ENCODE data around the gene S100A7A.
"Not testable (repeated sequence)": the region's sequence is repeated elsewhere in the genome, so short reads cannot be mapped to it uniquely, and the experiment has no call there.

Gene S100A7A

GRCh38 chr1:153434746-153435455 lies 18.6 kb downstream of the S100A7A start:
- peaks cover 68% of the 10 kb centered on the region for H3K27me3 ChIP-seq (ENCODE audit: insufficient read depth, low read length)
- no peaks in the 10 kb centered on the region for H3K4me1 ChIP-seq (ENCODE audit: control insufficient read depth, insufficient read depth, low read length, unreplicated experiment)
- no peaks in the 10 kb centered on the region for H3K36me3 ChIP-seq (ENCODE audit: insufficient read depth, low read length)
- H3K79me2 ChIP-seq (ENCODE audit: control insufficient read depth, insufficient read depth, low read length, unreplicated experiment) = no peaks in the 10 kb centered on the region
- no peak overlapping the region for H3K4me3 ChIP-seq (ENCODE audit: low read depth, low read length)
- no peak overlapping the region for H3K27ac ChIP-seq (ENCODE audit: low read depth, low read length)
- H2AFZ ChIP-seq (ENCODE audit: low read length, unreplicated experiment) = no peak overlapping the region

DNA sequence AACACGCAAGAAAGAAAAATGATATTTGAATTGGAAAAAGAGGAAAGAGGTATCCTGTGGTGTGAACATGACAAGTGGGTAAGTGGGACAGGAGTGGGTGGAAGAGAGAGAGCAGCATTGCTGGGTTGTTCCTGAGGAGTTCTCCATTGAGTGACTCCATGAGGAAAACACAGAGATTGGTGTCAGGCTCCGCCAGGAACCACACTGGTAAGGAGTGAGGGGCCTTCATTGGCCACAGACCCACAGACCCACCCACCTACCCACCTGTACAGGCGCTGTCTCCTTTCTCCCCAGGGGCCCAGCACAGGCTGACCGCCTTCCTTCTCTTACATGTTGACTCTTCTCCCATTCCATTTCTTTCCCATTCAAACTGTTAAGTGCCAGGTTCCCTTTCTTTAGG lies 20.9 kb downstream of the S100A7A start:
- no peaks in the 10 kb centered on the region for H3K36me3 ChIP-seq (ENCODE audit: insufficient read depth, low read length)
- peaks cover 59% of the 10 kb centered on the region for H3K27me3 ChIP-seq (ENCODE audit: insufficient read depth, low read length)
- no peaks in the 10 kb centered on the region for H3K79me2 ChIP-seq (ENCODE audit: control insufficient read depth, insufficient read depth, low read length, unreplicated experiment)
- H3K4me3 ChIP-seq (ENCODE audit: low read depth, low read length) = no peak overlapping the region
- no peak overlapping the region for H2AFZ ChIP-seq (ENCODE audit: low read length, unreplicated experiment)
- no peaks in the 10 kb centered on the region for H3K4me1 ChIP-seq (ENCODE audit: control insufficient read depth, insufficient read depth, low read length, unreplicated experiment)
- no peak overlapping the region for H3K27ac ChIP-seq (ENCODE audit: low read depth, low read length)

DNA sequence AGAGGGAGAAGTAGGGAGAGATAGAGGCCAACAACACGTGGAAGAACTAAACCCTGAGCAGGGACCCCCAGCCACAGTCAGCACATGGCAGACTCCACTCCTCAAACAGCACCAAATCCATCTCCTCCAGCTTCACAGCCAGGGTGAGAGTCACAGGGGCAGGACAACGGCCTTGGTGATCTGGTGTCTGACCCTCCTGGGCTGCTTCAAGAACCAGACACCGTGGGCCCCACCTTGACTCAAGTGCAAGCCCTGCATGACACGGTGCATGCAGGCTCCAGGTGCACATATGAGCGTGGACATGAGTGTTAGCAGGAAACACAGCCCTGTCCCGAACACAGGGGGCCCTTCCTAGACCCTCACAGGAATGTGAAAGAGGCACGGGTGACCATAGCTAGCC lies 22.3 kb downstream of the S100A7A start:
- Histone ChIP-seq H3K4me1 (ENCODE audit: control insufficient read depth, insufficient read depth, low read length, unreplicated experiment) (no peaks in the 10 kb centered on the region), H3K27me3 (ENCODE audit: insufficient read depth, low read length) (peaks cover 55% of the 10 kb centered on the region), H3K27ac (ENCODE audit: low read depth, low read length) (no peak overlapping the region), H3K79me2 (ENCODE audit: control insufficient read depth, insufficient read depth, low read length, unreplicated experiment) (no peaks in the 10 kb centered on the region), H3K36me3 (ENCODE audit: insufficient read depth, low read length) (no peaks in the 10 kb centered on the region), H3K4me3 (ENCODE audit: low read depth, low read length) (no peak overlapping the region), H2AFZ (ENCODE audit: low read length, unreplicated experiment) (no peak overlapping the region)

DNA sequence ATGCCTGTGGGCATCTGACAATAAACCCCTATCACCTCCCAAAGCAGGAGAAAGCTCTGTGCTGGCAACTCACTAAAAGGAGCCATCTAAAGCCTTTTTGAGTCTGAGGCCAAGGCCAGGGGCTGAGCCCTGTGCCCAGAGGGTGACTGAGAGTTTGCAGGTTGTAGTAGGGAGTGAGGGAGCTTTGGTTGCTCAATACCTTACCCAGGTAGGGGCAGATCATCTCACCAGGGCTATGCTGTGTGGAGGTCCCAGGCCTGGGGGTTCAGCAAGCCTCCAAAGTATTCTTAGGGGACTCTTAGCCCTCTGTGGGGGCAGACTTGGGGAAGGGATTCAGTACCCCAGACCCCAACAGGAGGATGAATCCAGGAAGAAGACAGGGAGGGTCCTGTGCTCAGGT lies 23.0 kb downstream of the S100A7A start:
- peaks cover 55% of the 10 kb centered on the region for H3K27me3 ChIP-seq (ENCODE audit: insufficient read depth, low read length)
- no peak overlapping the region for H3K4me3 ChIP-seq (ENCODE audit: low read depth, low read length)
- H3K36me3 ChIP-seq (ENCODE audit: insufficient read depth, low read length) = no peaks in the 10 kb centered on the region
- no peak overlapping the region for H2AFZ ChIP-seq (ENCODE audit: low read length, unreplicated experiment)
- H3K4me1 ChIP-seq (ENCODE audit: control insufficient read depth, insufficient read depth, low read length, unreplicated experiment) = no peaks in the 10 kb centered on the region
- no peaks in the 10 kb centered on the region for H3K79me2 ChIP-seq (ENCODE audit: control insufficient read depth, insufficient read depth, low read length, unreplicated experiment)
- no peak overlapping the region for H3K27ac ChIP-seq (ENCODE audit: low read depth, low read length)

- no peak overlapping the region for H3K27ac ChIP-seq (ENCODE audit: low read depth, low read length)
- no peak overlapping the region for H2AFZ ChIP-seq (ENCODE audit: low read length, unreplicated experiment)
- no peaks in the 10 kb centered on the region for H3K4me1 ChIP-seq (ENCODE audit: control insufficient read depth, insufficient read depth, low read length, unreplicated experiment)
- no peaks in the 10 kb centered on the region for H3K79me2 ChIP-seq (ENCODE audit: control insufficient read depth, insufficient read depth, low read length, unreplicated experiment)
- H3K36me3 ChIP-seq (ENCODE audit: insufficient read depth, low read length) = no peaks in the 10 kb centered on the region
- H3K27me3 ChIP-seq (ENCODE audit: insufficient read depth, low read length) = peaks cover 60% of the 10 kb centered on the region
- H3K4me3 ChIP-seq (ENCODE audit: low read depth, low read length) = no peak overlapping the region
Measured at GRCh38 chr1:153441238-153441755, 25.0 kb downstream of the S100A7A start.

GRCh38 chr1:153443486-153443885 lies 27.2 kb downstream of the S100A7A start:
- no peak overlapping the region for H3K4me3 ChIP-seq (ENCODE audit: low read depth, low read length)
- peaks cover 38% of the 10 kb centered on the region for H3K27me3 ChIP-seq (ENCODE audit: insufficient read depth, low read length)
- H3K79me2 ChIP-seq (ENCODE audit: control insufficient read depth, insufficient read depth, low read length, unreplicated experiment) = no peaks in the 10 kb centered on the region
- H3K27ac ChIP-seq (ENCODE audit: low read depth, low read length) = no peak overlapping the region
- H3K4me1 ChIP-seq (ENCODE audit: control insufficient read depth, insufficient read depth, low read length, unreplicated experiment) = peaks cover 8% of the 10 kb centered on the region
- no peak overlapping the region for H2AFZ ChIP-seq (ENCODE audit: low read length, unreplicated experiment)
- H3K36me3 ChIP-seq (ENCODE audit: insufficient read depth, low read length) = no peaks in the 10 kb centered on the region

DNA sequence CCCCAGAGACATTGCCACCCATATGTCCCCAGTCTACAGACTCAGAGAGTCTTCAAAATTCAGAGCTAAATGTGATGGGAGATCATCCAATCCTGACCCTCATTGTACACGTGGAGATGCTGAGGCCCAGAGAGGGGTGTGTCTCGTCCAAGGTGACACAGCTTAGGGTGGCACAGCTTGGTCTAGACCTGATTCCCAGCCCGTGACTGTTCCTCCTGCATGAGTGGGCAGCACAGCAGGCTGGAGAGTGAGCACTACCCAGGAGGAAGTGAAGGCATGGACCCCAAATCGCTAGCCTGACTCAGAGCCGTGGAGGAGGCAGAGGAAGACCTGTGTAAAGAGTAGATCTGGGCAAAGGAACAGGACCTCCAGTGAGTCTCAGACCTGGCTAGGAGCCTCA lies 27.8 kb downstream of the S100A7A start:
- no peaks in the 10 kb centered on the region for H3K79me2 ChIP-seq (ENCODE audit: control insufficient read depth, insufficient read depth, low read length, unreplicated experiment)
- no peak overlapping the region for H3K4me3 ChIP-seq (ENCODE audit: low read depth, low read length)
- peaks cover 8% of the 10 kb centered on the region for H3K4me1 ChIP-seq (ENCODE audit: control insufficient read depth, insufficient read depth, low read length, unreplicated experiment)
- no peak overlapping the region for H2AFZ ChIP-seq (ENCODE audit: low read length, unreplicated experiment)
- peaks cover 32% of the 10 kb centered on the region for H3K27me3 ChIP-seq (ENCODE audit: insufficient read depth, low read length)
- H3K27ac ChIP-seq (ENCODE audit: low read depth, low read length) = no peak overlapping the region
- H3K36me3 ChIP-seq (ENCODE audit: insufficient read depth, low read length) = no peaks in the 10 kb centered on the region

DNA sequence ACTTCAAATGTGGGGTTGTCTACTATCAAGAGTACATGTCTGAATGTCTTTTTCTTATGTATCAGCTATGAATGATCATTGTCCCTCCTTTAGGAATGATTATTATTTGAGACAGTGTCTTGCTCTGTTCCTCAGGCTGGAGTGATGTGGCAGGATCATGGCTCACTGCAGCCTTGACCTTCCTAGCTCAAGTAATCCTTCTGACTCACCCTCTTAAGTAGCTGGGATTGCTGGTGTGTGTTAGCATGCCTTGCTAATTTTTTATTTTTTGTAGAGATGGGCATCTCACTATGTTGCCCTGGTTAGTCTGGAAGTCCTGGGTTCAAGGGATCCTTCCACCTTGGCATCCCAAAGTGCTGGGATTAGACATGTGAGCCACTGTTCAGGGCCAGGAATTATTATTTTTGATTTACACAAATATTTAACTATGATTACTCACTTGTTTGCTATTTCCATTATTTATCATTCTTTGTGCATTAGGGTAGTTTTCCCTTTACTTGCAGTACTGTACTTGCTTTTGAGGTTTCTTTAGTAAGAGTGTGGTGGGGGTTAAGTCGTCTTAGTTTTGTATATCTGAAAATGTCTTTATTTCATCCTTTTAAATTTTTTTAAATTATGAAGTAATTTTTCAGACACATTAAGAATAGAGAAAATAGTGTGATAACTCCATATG lies 31.3 kb downstream of the S100A7A start:
- Histone ChIP-seq H3K27ac (ENCODE audit: low read depth, low read length) (no peak overlapping the region), H3K4me3 (ENCODE audit: low read depth, low read length) (no peak overlapping the region), H3K4me1 (ENCODE audit: control insufficient read depth, insufficient read depth, low read length, unreplicated experiment) (peaks cover 8% of the 10 kb centered on the region), H2AFZ (ENCODE audit: low read length, unreplicated experiment) (no peak overlapping the region), H3K27me3 (ENCODE audit: insufficient read depth, low read length) (peaks cover 46% of the 10 kb centered on the region), H3K36me3 (ENCODE audit: insufficient read depth, low read length) (no peaks in the 10 kb centered on the region), H3K79me2 (ENCODE audit: control insufficient read depth, insufficient read depth, low read length, unreplicated experiment) (no peaks in the 10 kb centered on the region)

- not testable (repeated sequence) for H3K79me2 ChIP-seq (ENCODE audit: control insufficient read depth, insufficient read depth, low read length, unreplicated experiment); H3K4me3 ChIP-seq (ENCODE audit: low read depth, low read length); H3K27ac ChIP-seq (ENCODE audit: low read depth, low read length); H2AFZ ChIP-seq (ENCODE audit: low read length, unreplicated experiment); H3K36me3 ChIP-seq (ENCODE audit: insufficient read depth, low read length); H3K4me1 ChIP-seq (ENCODE audit: control insufficient read depth, insufficient read depth, low read length, unreplicated experiment)
- H3K27me3 ChIP-seq (ENCODE audit: insufficient read depth, low read length) = peaks cover 37% of the 10 kb centered on the region
Measured at GRCh38 chr1:153448851-153449250, 32.5 kb downstream of the S100A7A start.

GRCh38 chr1:153456396-153456795 lies 40.1 kb downstream of the S100A7A start:
- H3K79me2 ChIP-seq (ENCODE audit: control insufficient read depth, insufficient read depth, low read length, unreplicated experiment) = no peaks in the 10 kb centered on the region
- no peak overlapping the region for H2AFZ ChIP-seq (ENCODE audit: low read length, unreplicated experiment)
- no peak overlapping the region for H3K4me3 ChIP-seq (ENCODE audit: low read depth, low read length)
- no peaks in the 10 kb centered on the region for H3K36me3 ChIP-seq (ENCODE audit: insufficient read depth, low read length)
- no peaks in the 10 kb centered on the region for H3K4me1 ChIP-seq (ENCODE audit: control insufficient read depth, insufficient read depth, low read length, unreplicated experiment)
- peaks cover 42% of the 10 kb centered on the region for H3K27me3 ChIP-seq (ENCODE audit: insufficient read depth, low read length)
- no peak overlapping the region for H3K27ac ChIP-seq (ENCODE audit: low read depth, low read length)

DNA sequence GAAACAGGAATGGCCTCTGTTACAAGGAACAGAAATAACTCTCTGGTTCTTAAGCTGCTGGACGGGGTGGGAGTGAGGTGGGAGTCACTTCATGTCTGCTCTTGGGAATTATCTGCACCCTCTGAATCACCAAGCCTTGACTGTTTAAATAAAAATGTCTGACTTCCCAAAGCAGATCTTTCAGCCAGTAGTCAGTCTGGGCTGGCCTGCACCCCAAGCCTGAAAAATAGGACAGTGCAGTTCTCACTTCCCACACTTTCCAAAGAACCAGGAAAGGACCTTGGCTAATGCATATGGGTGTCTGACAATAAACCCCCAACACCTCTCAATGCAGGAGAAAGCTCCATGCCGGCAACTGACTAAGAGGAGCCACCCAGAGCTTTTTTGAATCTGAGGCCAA lies 43.3 kb downstream of the S100A7A start:
- Histone ChIP-seq H3K4me1 (ENCODE audit: control insufficient read depth, insufficient read depth, low read length, unreplicated experiment) (no peaks in the 10 kb centered on the region), H3K27ac (ENCODE audit: low read depth, low read length) (no peak overlapping the region), H3K36me3 (ENCODE audit: insufficient read depth, low read length) (no peaks in the 10 kb centered on the region), H3K79me2 (ENCODE audit: control insufficient read depth, insufficient read depth, low read length, unreplicated experiment) (no peaks in the 10 kb centered on the region), H3K27me3 (ENCODE audit: insufficient read depth, low read length) (peaks cover 56% of the 10 kb centered on the region), H3K4me3 (ENCODE audit: low read depth, low read length) (no peak overlapping the region), H2AFZ (ENCODE audit: low read length, unreplicated experiment) (no peak overlapping the region)

Data from ACC112 (cell line).